RWPE2 (cell line): Measurements from ENCODE around the gene MRPS31.

Experiments used
- ATAC-seq: fragments of 200-7000 bp; cut with Tn5 transposase; 3 replicates; pipeline ENCODE4 v1.9.1; 2021; ENCODE audit warnings: low read depth
- DNase-seq: peaks from one replicate; pipeline ENCODE4 v3.0.0-alpha.2; 2020; ENCODE audit warnings: low spot score
- H3K27ac ChIP-seq: fragments of 450-650 bp; 2 replicates; pipeline ENCODE4 v1.5.1; 2017; ENCODE audit warnings: mild to moderate bottlenecking; ENCODE audit not compliant: poor library complexity, severe bottlenecking
- H3K27me3 ChIP-seq: fragments of 250-450 bp; sonication (Bioruptor Pico); 2 replicates; pipeline ENCODE4 v1.5.1; 2021; ENCODE audit warnings: mild to moderate bottlenecking, moderate library complexity; ENCODE audit not compliant: insufficient read depth, poor library complexity, severe bottlenecking
- H3K36me3 ChIP-seq: fragments of 250-450 bp; sonication (Bioruptor Pico); 2 replicates; pipeline ENCODE4 v1.5.1; 2020; ENCODE audit warnings: low read depth, mild to moderate bottlenecking, moderate library complexity
- H3K4me1 ChIP-seq: fragments of 250-450 bp; sonication (Bioruptor Pico); 2 replicates; pipeline ENCODE4 v1.5.1; 2021; ENCODE audit warnings: mild to moderate bottlenecking, moderate library complexity; ENCODE audit not compliant: insufficient read depth, poor library complexity, severe bottlenecking
- H3K4me3 ChIP-seq: fragments of 250-450 bp; sonication (Bioruptor Pico); 2 replicates; pipeline ENCODE4 v1.5.1; 2021; ENCODE audit warnings: mild to moderate bottlenecking, moderate library complexity; ENCODE audit not compliant: severe bottlenecking
- H3K9me3 ChIP-seq: fragments of 250-450 bp; sonication (Bioruptor Pico); 2 replicates; pipeline ENCODE4 v1.5.1; 2021; ENCODE audit warnings: mild to moderate bottlenecking, moderate library complexity; ENCODE audit not compliant: severe bottlenecking
- TF ChIP-seq, protein P1 (sequence below): fragments of 450-650 bp; IDR thresholded peaks from one replicate; pipeline ENCODE4 v1.5.1; 2017; ENCODE audit warnings: mild to moderate bottlenecking, moderate library complexity; ENCODE audit not compliant: poor library complexity, severe bottlenecking

The MRPS31 gene

DNA sequence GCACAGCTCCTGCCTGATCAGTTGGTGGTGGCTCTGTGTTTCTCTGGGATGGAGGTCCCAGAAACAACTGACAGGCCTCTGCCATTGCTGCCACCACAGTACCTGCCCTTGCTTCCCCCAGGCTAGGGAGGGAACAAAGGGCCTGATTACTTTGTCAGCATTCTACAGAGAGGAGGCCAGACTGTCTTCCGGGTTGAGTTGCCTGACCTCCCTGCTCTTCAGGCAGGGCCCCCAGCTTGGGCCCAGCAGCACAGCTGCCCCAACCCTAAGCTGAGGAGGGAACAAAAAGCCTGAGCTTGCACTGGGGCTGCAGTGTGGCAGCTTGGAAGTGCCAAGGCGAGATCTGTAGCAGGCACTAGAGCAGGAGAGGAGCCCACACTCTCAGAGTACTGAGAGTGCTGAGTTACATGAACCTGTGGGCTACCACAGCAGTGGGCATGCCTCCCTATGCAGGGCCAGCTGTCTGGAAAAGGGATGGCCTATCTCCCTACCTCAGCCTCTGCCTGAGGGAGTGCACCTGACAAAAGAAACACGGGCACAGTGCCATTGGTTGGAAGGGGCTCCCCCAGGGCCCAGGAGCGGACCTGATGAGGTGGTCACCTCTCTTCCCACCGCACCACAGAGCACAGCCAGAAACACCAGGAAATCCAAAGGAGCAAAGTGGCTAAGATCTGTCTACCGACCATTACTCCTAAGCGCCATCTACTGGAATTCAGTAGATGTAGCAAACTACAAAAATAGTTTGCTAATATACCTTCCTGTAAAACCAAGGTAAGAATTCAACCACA, 42.9 kb upstream of the MRPS31 start:
- DNase-seq, result no peak
- H3K9me3 ChIP-seq, result no peaks in the 10 kb centered on the region
- H3K27me3 ChIP-seq, result no peaks in the 10 kb centered on the region
- TF ChIP-seq, protein P1, sequence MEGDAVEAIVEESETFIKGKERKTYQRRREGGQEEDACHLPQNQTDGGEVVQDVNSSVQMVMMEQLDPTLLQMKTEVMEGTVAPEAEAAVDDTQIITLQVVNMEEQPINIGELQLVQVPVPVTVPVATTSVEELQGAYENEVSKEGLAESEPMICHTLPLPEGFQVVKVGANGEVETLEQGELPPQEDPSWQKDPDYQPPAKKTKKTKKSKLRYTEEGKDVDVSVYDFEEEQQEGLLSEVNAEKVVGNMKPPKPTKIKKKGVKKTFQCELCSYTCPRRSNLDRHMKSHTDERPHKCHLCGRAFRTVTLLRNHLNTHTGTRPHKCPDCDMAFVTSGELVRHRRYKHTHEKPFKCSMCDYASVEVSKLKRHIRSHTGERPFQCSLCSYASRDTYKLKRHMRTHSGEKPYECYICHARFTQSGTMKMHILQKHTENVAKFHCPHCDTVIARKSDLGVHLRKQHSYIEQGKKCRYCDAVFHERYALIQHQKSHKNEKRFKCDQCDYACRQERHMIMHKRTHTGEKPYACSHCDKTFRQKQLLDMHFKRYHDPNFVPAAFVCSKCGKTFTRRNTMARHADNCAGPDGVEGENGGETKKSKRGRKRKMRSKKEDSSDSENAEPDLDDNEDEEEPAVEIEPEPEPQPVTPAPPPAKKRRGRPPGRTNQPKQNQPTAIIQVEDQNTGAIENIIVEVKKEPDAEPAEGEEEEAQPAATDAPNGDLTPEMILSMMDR, result peak; percentile 44
- H3K4me1 ChIP-seq, result no peaks in the 10 kb centered on the region
- H3K27ac ChIP-seq, result no peak overlapping the region
- no peak for ATAC-seq
- peaks cover 14% of the 10 kb centered on the region; the same call in 1 of the 2 replicates for H3K36me3 ChIP-seq
- H3K4me3 ChIP-seq, result no peak overlapping the region

GRCh38 chr13:40812724-40813445, 41.9 kb upstream of the MRPS31 start:
- DNase-seq (no peak), ATAC-seq (0 out of 3 replicates have a peak, but pooled peaks have one; percentile 48)
- Histone ChIP-seq H3K4me1 (no peaks in the 10 kb centered on the region), H3K4me3 (no peak overlapping the region), H3K27me3 (no peaks in the 10 kb centered on the region), H3K9me3 (no peaks in the 10 kb centered on the region), H3K36me3 (peaks cover 15% of the 10 kb centered on the region), H3K27ac (no peak overlapping the region)
- TF ChIP-seq, protein P1, result no peak

GRCh38 chr13:40812102-40812501, 41.1 kb upstream of the MRPS31 start:
- no peak overlapping the region for H3K27ac ChIP-seq
- H3K4me3 ChIP-seq, result no peak overlapping the region
- H3K27me3 ChIP-seq, result no peaks in the 10 kb centered on the region
- peaks cover 17% of the 10 kb centered on the region for H3K36me3 ChIP-seq
- DNase-seq (no peak), ATAC-seq (no peak)
- no peaks in the 10 kb centered on the region for H3K4me1 ChIP-seq
- TF ChIP-seq, protein P1, result no peak
- no peaks in the 10 kb centered on the region for H3K9me3 ChIP-seq

DNA sequence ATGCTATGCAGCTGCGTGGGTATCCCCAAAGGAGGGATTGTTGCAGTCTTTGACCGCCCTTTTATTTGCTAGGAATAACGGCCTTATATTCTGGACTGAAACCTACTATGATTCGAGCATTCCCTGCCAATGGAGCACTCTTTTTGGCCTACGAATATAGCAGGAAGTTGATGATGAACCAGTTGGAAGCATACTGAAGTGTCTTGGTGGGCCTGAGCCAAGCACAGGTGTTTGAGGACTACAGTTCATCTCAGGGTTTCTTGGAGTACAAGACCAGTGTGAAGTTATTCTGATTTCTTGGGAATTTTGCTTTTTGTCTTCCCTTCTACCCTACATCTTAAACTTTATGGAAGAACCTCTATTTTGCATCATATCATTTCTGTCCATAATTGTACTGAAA, 38.5 kb upstream of the MRPS31 start:
- Histone ChIP-seq H3K4me3 (no peak overlapping the region), H3K27me3 (no peaks in the 10 kb centered on the region), H3K9me3 (no peaks in the 10 kb centered on the region), H3K4me1 (no peaks in the 10 kb centered on the region), H3K27ac (no peak overlapping the region), H3K36me3 (peaks cover 29% of the 10 kb centered on the region)
- DNase-seq (no peak), ATAC-seq (no peak)
- TF ChIP-seq, protein P1, result no peak
